Chondrocyte (in vitro differentiated cells): Measurements from ENCODE around the gene CNTN6. TPM values are rescaled to one million over a fixed set of nuclear protein-coding genes. Genes with fewer than 3 reads are reported as not detected.
A peak's percentile ranks its signal among the peaks of the same experiment; 100 is the strongest.

Experiments used
- DNase-seq: peaks from one replicate; pipeline ENCODE4 v3.0.0; 2021; ENCODE audit warnings: mixed read lengths, low spot score
- H3K27ac Mint-ChIP-seq: one replicate; pipeline ENCODE4 v1.8.0; 2021; ENCODE audit warnings: mild to moderate bottlenecking, moderate library complexity, mixed read lengths; ENCODE audit not compliant: unreplicated experiment
- H3K27me3 Mint-ChIP-seq: 2 replicates; pipeline ENCODE4 v1.8.0; 2021; ENCODE audit warnings: low read depth, mixed read lengths
- H3K36me3 Mint-ChIP-seq: 2 replicates; pipeline ENCODE4 v1.8.0; 2021; ENCODE audit warnings: low read depth, mixed read lengths
- H3K4me1 Mint-ChIP-seq: 2 replicates; pipeline ENCODE4 v1.8.0; 2021; ENCODE audit warnings: low read depth, mild to moderate bottlenecking, mixed read lengths
- H3K4me3 Mint-ChIP-seq: one replicate; pipeline ENCODE4 v1.8.0; 2021; ENCODE audit warnings: mild to moderate bottlenecking, moderate library complexity, mixed read lengths; ENCODE audit not compliant: unreplicated experiment
- H3K9me3 Mint-ChIP-seq: 2 replicates; pipeline ENCODE4 v1.8.0; 2021; ENCODE audit warnings: low read depth, mixed read lengths
- total RNA-seq: library from RNA; stranded (reverse); gene quantifications from 3 replicates; pipeline ENCODE4 v1.2.1, GENCODE V29; 2021
- TF ChIP-seq, protein P1 (sequence below): fragments of 200-600 bp; sonication (generic); IDR thresholded peaks from 2 replicates; pipeline ENCODE4 v1.5.0; 2021; ENCODE audit warnings: antibody characterized with exemption, mild to moderate bottlenecking, moderate library complexity

The CNTN6 gene
- total RNA-seq, 1 donor from 2014 or later: 2.2 TPM

DNA sequence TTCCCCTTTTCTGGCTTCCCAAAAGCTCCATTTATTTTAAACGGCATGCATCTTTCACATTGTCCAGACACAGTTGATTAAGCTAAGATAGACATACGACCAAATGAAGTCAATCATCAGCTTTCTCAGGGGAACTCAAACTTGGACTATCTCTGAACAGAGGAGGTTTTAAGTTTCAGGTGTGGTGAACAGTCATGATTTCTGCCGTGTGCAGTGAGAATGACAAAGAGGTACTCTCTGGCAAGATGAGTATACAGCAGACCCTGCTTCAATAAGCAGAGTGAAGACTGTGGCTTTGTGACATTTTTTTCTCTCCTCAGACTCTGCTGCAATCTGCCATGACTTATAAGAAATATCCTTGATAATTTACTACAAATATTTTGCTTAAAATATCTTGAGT is 307.7 kb downstream of the CNTN6 start:
- no peak overlapping the region for H3K27ac Mint-ChIP-seq
- H3K36me3 Mint-ChIP-seq: no peaks in the 10 kb centered on the region
- no peaks in the 10 kb centered on the region for H3K27me3 Mint-ChIP-seq
- peaks cover 48% of the 10 kb centered on the region for H3K4me1 Mint-ChIP-seq
- H3K9me3 Mint-ChIP-seq: peaks cover 4% of the 10 kb centered on the region
- no peak for DNase-seq
- H3K4me3 Mint-ChIP-seq: no peak overlapping the region
- TF ChIP-seq, protein P1, sequence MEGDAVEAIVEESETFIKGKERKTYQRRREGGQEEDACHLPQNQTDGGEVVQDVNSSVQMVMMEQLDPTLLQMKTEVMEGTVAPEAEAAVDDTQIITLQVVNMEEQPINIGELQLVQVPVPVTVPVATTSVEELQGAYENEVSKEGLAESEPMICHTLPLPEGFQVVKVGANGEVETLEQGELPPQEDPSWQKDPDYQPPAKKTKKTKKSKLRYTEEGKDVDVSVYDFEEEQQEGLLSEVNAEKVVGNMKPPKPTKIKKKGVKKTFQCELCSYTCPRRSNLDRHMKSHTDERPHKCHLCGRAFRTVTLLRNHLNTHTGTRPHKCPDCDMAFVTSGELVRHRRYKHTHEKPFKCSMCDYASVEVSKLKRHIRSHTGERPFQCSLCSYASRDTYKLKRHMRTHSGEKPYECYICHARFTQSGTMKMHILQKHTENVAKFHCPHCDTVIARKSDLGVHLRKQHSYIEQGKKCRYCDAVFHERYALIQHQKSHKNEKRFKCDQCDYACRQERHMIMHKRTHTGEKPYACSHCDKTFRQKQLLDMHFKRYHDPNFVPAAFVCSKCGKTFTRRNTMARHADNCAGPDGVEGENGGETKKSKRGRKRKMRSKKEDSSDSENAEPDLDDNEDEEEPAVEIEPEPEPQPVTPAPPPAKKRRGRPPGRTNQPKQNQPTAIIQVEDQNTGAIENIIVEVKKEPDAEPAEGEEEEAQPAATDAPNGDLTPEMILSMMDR: no peak

DNA sequence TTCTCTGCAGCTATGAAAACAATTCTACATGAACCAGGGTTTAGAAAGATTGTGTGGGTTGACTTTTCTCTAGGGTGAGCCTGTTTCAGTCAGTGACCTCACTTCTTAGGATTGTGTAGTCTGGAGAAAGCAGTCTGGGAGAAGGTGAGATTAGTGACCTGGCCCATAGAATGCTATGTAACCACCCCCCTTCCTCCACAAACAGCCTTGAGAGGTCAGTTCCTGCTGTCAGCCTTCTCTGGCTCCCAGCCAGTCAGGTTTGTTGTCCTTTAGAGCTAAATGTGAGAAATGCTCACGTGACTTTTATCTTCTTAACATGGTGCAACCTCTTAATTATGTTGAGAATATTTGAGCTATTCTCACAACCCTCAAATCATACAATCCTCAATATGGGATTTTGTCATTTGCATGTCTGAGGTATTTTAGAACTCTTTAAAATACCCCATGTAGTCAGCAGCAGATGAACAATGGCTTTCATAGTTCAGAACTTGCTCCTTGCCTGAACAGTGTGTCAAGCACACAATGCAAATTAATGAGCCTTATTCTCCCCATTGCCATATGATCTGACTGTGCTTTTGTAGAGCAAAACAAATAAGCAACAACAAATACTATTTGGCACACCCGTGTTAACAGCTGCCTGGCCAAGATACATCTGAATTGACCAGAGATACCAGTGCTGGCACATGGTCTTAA is 311.6 kb downstream of the CNTN6 start:
- no peaks in the 10 kb centered on the region for H3K36me3 Mint-ChIP-seq
- peaks cover 54% of the 10 kb centered on the region for H3K4me1 Mint-ChIP-seq
- H3K9me3 Mint-ChIP-seq: peaks cover 13% of the 10 kb centered on the region
- peak overlapping the region; percentile 80 for H3K27ac Mint-ChIP-seq
- H3K27me3 Mint-ChIP-seq: no peaks in the 10 kb centered on the region
- TF ChIP-seq, protein P1: no peak
- DNase-seq: no peak
- no peak overlapping the region for H3K4me3 Mint-ChIP-seq

DNA sequence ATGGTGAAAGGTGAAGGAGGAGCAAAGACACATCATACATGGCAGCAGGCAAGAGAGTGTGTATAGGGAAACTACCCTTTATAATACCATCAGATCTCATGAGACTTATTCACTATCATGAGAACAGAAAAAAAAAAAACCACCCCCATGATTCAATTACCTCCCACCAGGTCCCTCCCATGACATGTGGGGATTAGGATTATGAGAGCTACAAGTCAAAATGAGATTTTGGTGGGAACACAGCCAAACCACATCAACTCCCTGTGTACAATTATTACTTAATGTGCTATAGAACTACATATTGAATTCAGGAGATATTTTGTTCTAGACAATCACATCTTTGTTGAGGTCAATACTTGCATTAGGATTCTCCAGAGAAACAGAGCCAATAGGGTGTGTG is 313.4 kb downstream of the CNTN6 start:
- no peaks in the 10 kb centered on the region for H3K27me3 Mint-ChIP-seq
- DNase-seq: no peak
- H3K9me3 Mint-ChIP-seq: peaks cover 13% of the 10 kb centered on the region
- no peaks in the 10 kb centered on the region for H3K36me3 Mint-ChIP-seq
- H3K4me1 Mint-ChIP-seq: peaks cover 47% of the 10 kb centered on the region
- H3K4me3 Mint-ChIP-seq: no peak overlapping the region
- TF ChIP-seq, protein P1: no peak
- no peak overlapping the region for H3K27ac Mint-ChIP-seq

DNA sequence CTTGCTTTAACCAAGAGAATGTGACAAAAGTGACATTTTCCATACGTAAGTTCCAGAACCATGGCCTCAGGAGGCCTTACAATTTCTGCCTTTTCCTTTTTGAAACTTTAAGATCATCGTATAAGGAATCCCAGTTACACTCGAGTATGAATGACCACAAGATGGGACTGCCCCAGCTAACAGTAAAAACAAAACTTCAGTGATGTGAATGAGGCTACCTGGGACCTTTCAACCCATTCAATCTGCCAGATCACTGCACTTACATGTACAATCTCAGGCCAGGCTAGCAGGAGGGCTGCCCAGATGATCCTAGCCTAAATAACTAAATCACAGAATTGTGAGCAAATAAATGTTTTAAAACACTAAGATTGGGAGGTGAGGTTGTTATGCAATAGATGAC is 328.8 kb downstream of the CNTN6 start:
- H3K9me3 Mint-ChIP-seq: peaks cover 7% of the 10 kb centered on the region
- TF ChIP-seq, protein P1: no peak
- no peak overlapping the region for H3K27ac Mint-ChIP-seq
- H3K27me3 Mint-ChIP-seq: no peaks in the 10 kb centered on the region
- DNase-seq: no peak
- no peaks in the 10 kb centered on the region for H3K36me3 Mint-ChIP-seq
- no peaks in the 10 kb centered on the region for H3K4me1 Mint-ChIP-seq
- no peak overlapping the region for H3K4me3 Mint-ChIP-seq

DNA sequence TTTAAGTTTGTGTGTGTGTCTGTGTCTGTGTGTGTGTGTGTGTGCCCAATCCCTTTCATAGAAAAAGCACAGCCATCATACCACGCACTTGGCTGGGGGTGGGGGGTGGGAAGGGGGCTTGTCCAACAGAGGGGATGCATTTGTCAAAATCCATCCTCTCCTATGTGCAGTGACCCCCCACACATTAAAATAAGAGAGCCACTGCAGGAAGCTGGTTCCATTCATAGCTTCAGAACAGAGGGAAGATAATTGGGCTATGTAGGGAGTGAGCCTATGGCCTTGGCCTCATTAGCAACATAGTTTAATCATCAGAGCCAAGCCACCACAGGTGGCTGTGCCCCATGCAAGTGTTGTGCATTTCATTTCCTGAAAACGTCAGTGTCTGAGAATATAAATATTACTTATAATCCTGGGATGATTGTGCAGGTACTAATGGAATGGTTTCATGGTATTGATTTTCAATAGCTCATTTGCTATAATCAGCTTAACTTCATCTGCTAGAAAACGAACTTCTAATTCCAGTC is 330.8 kb downstream of the CNTN6 start:
- TF ChIP-seq, protein P1: no peak
- DNase-seq: no peak
- Mint-ChIP-seq H3K27me3 (no peaks in the 10 kb centered on the region), H3K27ac (no peak overlapping the region), H3K9me3 (peaks cover 3% of the 10 kb centered on the region), H3K36me3 (no peaks in the 10 kb centered on the region), H3K4me3 (no peak overlapping the region), H3K4me1 (no peaks in the 10 kb centered on the region)
